Stomach (tissue), 9 donors: ENCODE data around the gene MIOX. TPM values are rescaled to one million over a fixed set of nuclear protein-coding genes. Genes with fewer than 3 reads are reported as not detected.

ENCODE experiments used
- DNase-seq, 2 donors: peaks; one replicate each; pipeline versions ENCODE4 v3.0.0 to v3.0.0-alpha.2; 2013 to 2019
- H3K27ac ChIP-seq, 5 donors: fragments of 200-600 bp in 4 of 5; sonication (generic) in 4 of 5; one replicate each; pipeline ENCODE4 v1.5.1; 2013 to 2019; ENCODE audit warnings: mild to moderate bottlenecking in 1 of 5, moderate library complexity in 1 of 5
- H3K27me3 ChIP-seq, 3 donors: fragments of 200-600 bp; sonication (generic); one replicate each; pipeline ENCODE4 v1.5.1; 2017 to 2019; ENCODE audit warnings: mixed run types in 1 of 3
- H3K36me3 ChIP-seq, 4 donors: fragments of 200-600 bp; sonication (generic); 1 replicate in 3 of 4; 2 replicates in 1 of 4; pipeline ENCODE4 v1.5.1; 2016 to 2019
- H3K4me1 ChIP-seq, 4 donors: fragments of 200-600 bp; sonication (generic); one replicate each; pipeline ENCODE4 v1.5.1; 2016 to 2019
- H3K4me3 ChIP-seq, 4 donors: fragments of 200-600 bp; sonication (generic) in 3 of 4; one replicate each; pipeline ENCODE4 v1.5.1; 2016 to 2019; ENCODE audit warnings: mild to moderate bottlenecking in 1 of 4
- H3K9me3 ChIP-seq, 4 donors: fragments of 200-600 bp; sonication (generic); one replicate each; pipeline ENCODE4 v1.5.1; 2016 to 2019
- CTCF ChIP-seq, 7 experiments: fragments of 450-650 bp in 4 of 7; fragments of 200-600 bp in 3 of 7; sonication (generic) in 3 of 7; IDR thresholded peaks; one replicate each; pipeline ENCODE4 v1.5.1; 2016 to 2019; ENCODE audit warnings: antibody characterized with exemption in 7 of 7, control low read depth in 2 of 7, mild to moderate bottlenecking in 1 of 7
- EP300 ChIP-seq: sonication (generic); formaldehyde crosslinking; IDR thresholded peaks from one replicate; pipeline ENCODE4 v1.6.1; 2017; ENCODE audit warnings: antibody characterized with exemption
- POLR2A ChIP-seq, 4 donors: fragments of 450-650 bp; IDR thresholded peaks; one replicate each; pipeline ENCODE4 v1.6.1; 2016; ENCODE audit warnings: antibody characterized with exemption in 4 of 4, control low read depth in 2 of 4, mild to moderate bottlenecking in 1 of 4, moderate library complexity in 1 of 4
- POLR2AphosphoS5 ChIP-seq, 3 donors: sonication (generic); formaldehyde crosslinking; IDR thresholded peaks; one replicate each; pipeline ENCODE4 v1.6.1; 2016; ENCODE audit warnings: antibody characterized with exemption in 3 of 3
- WGBS, 5 donors: extraction: QIAGEN DNeasy Blood & Tissue Kit in 3 of 5; methylation state at CpG; one replicate each; pipeline versions ENCODE4 v1.1.5 to v1.1.7; 2013 to 2018; 5-methylcytosine and 5-hydroxymethylcytosine counted together
- intact Hi-C: fragments of 100-400 bp; cut with DNase I; formaldehyde crosslinking; loops from one replicate; pipeline ENCODE4 v1.15.1; 2023; ENCODE audit warnings: low total_unique reads
- polyA plus RNA-seq, 3 donors: library from polyadenylated mRNA; stranded (reverse); fragments of 200-250 nt; gene quantifications; one replicate each; pipeline ENCODE4 v1.2.3, GENCODE V29; 2013
- total RNA-seq, 5 donors: library from RNA; depleted of rRNA; stranded (reverse); fragments of >200 nt; gene quantifications; one replicate each; pipeline versions ENCODE4 v1.1.0 to v1.2.3, GENCODE V29; 2014 to 2016
- donor health status: healthy with polysubstance abuse.
- donor health status: Bipolar disorder and iron deficiency.
- donor health status: healthy.

MIOX gene
- total and polyA plus RNA-seq, 8 donors, result 0.40 TPM; not detected in 7

- H3K4me1 ChIP-seq, result peaks cover 36 to 60% (median 57%) of the 10 kb centered on the region in 4 donors
- WGBS, 5 donors, result 3 to 7% (median 4%) methylated on average over 16 to 19 of the region's 19 CpGs
- H3K4me3 ChIP-seq, result peak overlapping the region; percentile 63 to 86 (median 80)
- intact Hi-C loops, result no loop called here
- H3K36me3 ChIP-seq, result peaks cover 28 to 47% (median 45%) of the 10 kb centered on the region in 4 donors
- H3K27me3 ChIP-seq, result peaks cover 0 to 6% (median 0%) of the 10 kb centered on the region in 3 donors
- DNase-seq, result no peak
- H3K27ac ChIP-seq, result peak overlapping the region; percentile 92 to 98 (median 94)
- no peak for TF ChIP-seq POLR2A (IDR thresholded peaks at IDR 0.05)
- no peak for TF ChIP-seq POLR2AphosphoS5 (IDR thresholded peaks at IDR 0.05)
- TF ChIP-seq EP300, result no peak
- no peak for TF ChIP-seq CTCF (IDR thresholded peaks at IDR 0.05)
- no peaks in the 10 kb centered on the region for H3K9me3 ChIP-seq
These were observed 38.0 kb downstream of the MIOX start for GRCh38 chr22:50524676-50525103.

GRCh38 chr22:50525104-50525857 lies 38.6 kb downstream of the MIOX start, which contains the start of gene SCO2:
TSS of gene SCO2 (minus strand) at chr22:50525598. CDS start at chr22:50524411, 1,187 bp downstream.
- H3K27me3 ChIP-seq, result peaks cover 0 to 12% (median 0%) of the 10 kb centered on the region in 3 donors
- peak within 1 kb of the TSS; percentile 92 to 98 (median 94) for H3K27ac ChIP-seq
- peak; percentile 98 to 99 for DNase-seq
- H3K9me3 ChIP-seq, result no peaks in the 10 kb centered on the region
- peak in 2 of 7 experiments; percentile 11 to 27 for TF ChIP-seq CTCF (IDR thresholded peaks at IDR 0.05)
- no peak for TF ChIP-seq EP300
- TF ChIP-seq POLR2A (IDR thresholded peaks at IDR 0.05), result peak in 1 of 4 donors; percentile 57
- peak in 2 of 3 donors; percentile 81 to 98 for TF ChIP-seq POLR2AphosphoS5 (IDR thresholded peaks at IDR 0.05)
- H3K4me1 ChIP-seq, result peaks cover 41 to 63% (median 61%) of the 10 kb centered on the region in 4 donors
- peak within 1 kb of the TSS; percentile 63 to 86 (median 80) for H3K4me3 ChIP-seq
- H3K36me3 ChIP-seq, result peaks cover 24 to 41% (median 40%) of the 10 kb centered on the region in 4 donors
- intact Hi-C loops, result no loop called here
- 0 to 2% (median 1%) methylated on average over 13 to 84 of the region's 84 CpGs for WGBS, 5 donors

- TF ChIP-seq CTCF (IDR thresholded peaks at IDR 0.05), result peak in 2 of 7 experiments; percentile 5 to 25
- no peak for TF ChIP-seq EP300
- TF ChIP-seq POLR2A (IDR thresholded peaks at IDR 0.05), result no peak
- TF ChIP-seq POLR2AphosphoS5 (IDR thresholded peaks at IDR 0.05), result no peak
- 0 to 1% (median 0%) methylated on average over 10 to 33 of the region's 33 CpGs; no CpG with 5 or more reads in 1 of the 5 donors for WGBS, 5 donors
- peaks cover 24 to 36% (median 35%) of the 10 kb centered on the region in 4 donors for H3K36me3 ChIP-seq
- intact Hi-C loops, result no loop called here
- DNase-seq, result no peak
- peak overlapping the region; percentile 92 to 98 (median 94) for H3K27ac ChIP-seq
- peaks cover 0 to 17% (median 0%) of the 10 kb centered on the region in 3 donors for H3K27me3 ChIP-seq
- peaks cover 46 to 68% (median 66%) of the 10 kb centered on the region in 4 donors for H3K4me1 ChIP-seq
- peak overlapping the region; percentile 63 to 86 (median 80) for H3K4me3 ChIP-seq
- no peaks in the 10 kb centered on the region for H3K9me3 ChIP-seq
These were observed 39.1 kb downstream of the MIOX start for GRCh38 chr22:50525858-50526107.

GRCh38 chr22:50526108-50526833 lies 39.6 kb downstream of the MIOX start:
- H3K4me1 ChIP-seq, result peaks cover 51 to 73% (median 71%) of the 10 kb centered on the region in 4 donors
- peak overlapping the region; percentile 63 to 86 (median 80) for H3K4me3 ChIP-seq
- H3K36me3 ChIP-seq, result peaks cover 24 to 31% (median 30%) of the 10 kb centered on the region in 4 donors
- intact Hi-C loops, result no loop called here
- peak overlapping the region; percentile 92 to 98 (median 94) for H3K27ac ChIP-seq
- DNase-seq, result peak; percentile 83 to 94
- peaks cover 0 to 22% (median 0%) of the 10 kb centered on the region in 3 donors for H3K27me3 ChIP-seq
- WGBS, 5 donors, result 0 to 5% (median 1%) methylated on average over 1 to 76 of the region's 77 CpGs
- TF ChIP-seq POLR2AphosphoS5 (IDR thresholded peaks at IDR 0.05) (peak in 2 of 3 donors; percentile 36 to 65), CTCF (IDR thresholded peaks at IDR 0.05) (peak in 5 of 7 experiments; percentile 8 to 74 (median 54)), POLR2A (IDR thresholded peaks at IDR 0.05) (no peak), EP300 (no peak)
- no peaks in the 10 kb centered on the region for H3K9me3 ChIP-seq
